Spleen (tissue), 11 donors: ENCODE measurements around the gene GBX1. TPM values are rescaled to one million over a fixed set of nuclear protein-coding genes. Genes with fewer than 3 reads are reported as not detected.
A peak's percentile ranks its signal among the peaks of the same experiment; 100 is the strongest.

Experiments used
- DNase-seq: peaks from one replicate; pipeline ENCODE4 v3.0.0-alpha.2; 2020
- H3K27ac ChIP-seq, 8 donors: fragments of 200-600 bp; sonication (generic) in 7 of 8; 1 replicate in 4 of 8; 2 replicates in 4 of 8; pipeline versions ENCODE4 v1.5.0 to v1.8.0; 2016 to 2021; ENCODE audit warnings: inconsistent platforms in 4 of 8, mild to moderate bottlenecking in 4 of 8, moderate library complexity in 1 of 8
- H3K27me3 ChIP-seq, 7 donors: fragments of 200-600 bp; sonication (generic) in 6 of 7; replicated peaks in 1 of 7; 1 replicate in 4 of 7; 2 replicates in 3 of 7; pipeline versions ENCODE4 v1.5.0 to v1.8.0; 2016 to 2021; ENCODE audit warnings: inconsistent platforms in 3 of 7, mild to moderate bottlenecking in 1 of 7
- H3K36me3 ChIP-seq, 6 donors: fragments of 200-600 bp; sonication (generic) in 5 of 6; 1 replicate in 4 of 6; 2 replicates in 2 of 6; pipeline versions ENCODE4 v1.5.0 to v1.8.0; 2016 to 2021; ENCODE audit warnings: inconsistent platforms in 2 of 6
- H3K4me1 ChIP-seq, 6 donors: fragments of 200-600 bp; sonication (generic) in 5 of 6; 1 replicate in 3 of 6; 2 replicates in 3 of 6; pipeline versions ENCODE4 v1.5.0 to v1.8.0; 2016 to 2021; ENCODE audit warnings: inconsistent platforms in 3 of 6
- H3K4me3 ChIP-seq, 8 donors: fragments of 200-600 bp; sonication (generic) in 7 of 8; 1 replicate in 4 of 8; 2 replicates in 4 of 8; pipeline versions ENCODE4 v1.5.0 to v1.8.0; 2016 to 2021; ENCODE audit warnings: inconsistent platforms in 4 of 8, mild to moderate bottlenecking in 4 of 8, moderate library complexity in 2 of 8
- H3K9me3 ChIP-seq, 8 donors: fragments of 200-600 bp; sonication (generic) in 7 of 8; 1 replicate in 4 of 8; 2 replicates in 4 of 8; pipeline versions ENCODE4 v1.5.0 to v1.8.0; 2016 to 2021; ENCODE audit warnings: inconsistent platforms in 4 of 8
- POLR2A ChIP-seq, 3 donors: fragments of 450-650 bp; IDR thresholded peaks; one replicate each; pipeline ENCODE4 v1.5.1; 2017; ENCODE audit warnings: antibody characterized with exemption in 3 of 3, mild to moderate bottlenecking in 1 of 3
- POLR2AphosphoS5 ChIP-seq, 3 donors: sonication (generic); formaldehyde crosslinking; IDR thresholded peaks; one replicate each; pipeline ENCODE4 v1.5.1; 2017; ENCODE audit warnings: antibody characterized with exemption in 3 of 3
- WGBS, 5 donors: extraction: QIAGEN DNeasy Blood & Tissue Kit in 3 of 5; methylation state at CpG; one replicate each; pipeline versions ENCODE4 v1.1.5 to v1.1.7; 2013 to 2018; 5-methylcytosine and 5-hydroxymethylcytosine counted together
- intact Hi-C: fragments of 100-400 bp; cut with DNase I; formaldehyde crosslinking; loops from one replicate; pipeline ENCODE4 v1.15.0; 2023; ENCODE audit warnings: low total_unique reads
- polyA plus RNA-seq, 3 donors: library from polyadenylated mRNA; stranded (reverse); fragments of 200-250 nt; gene quantifications; one replicate each; pipeline ENCODE4 v1.2.1, GENCODE V29; 2013
- total RNA-seq, 7 donors: library from RNA; depleted of rRNA in 3 of 7; stranded (reverse); fragments of >200 nt in 3 of 7; fragmentation: NEBNext Ultra II Directional in 4 of 7; extraction: Animal tissue kit (Norgen Biotek cat#: 25700) in 4 of 7; gene quantifications; one replicate each; pipeline versions ENCODE4 v1.1.0 to v1.2.1, GENCODE V29; 2016 to 2021
- TF ChIP-seq, protein P1 (sequence below), 11 experiments: fragments of 200-600 bp in 7 of 11; fragments of 450-650 bp in 4 of 11; sonication (generic) in 4 of 11; IDR thresholded peaks in 8 of 11; conservative IDR thresholded peaks in 3 of 11; 1 replicate in 7 of 11; 2 replicates in 4 of 11; pipeline versions ENCODE4 v1.4.0 to v1.8.0; 2016 to 2021; ENCODE audit warnings: antibody characterized with exemption in 11 of 11, inconsistent platforms in 4 of 11, mild to moderate bottlenecking in 1 of 11
- donor health status: healthy with polysubstance abuse.
- donor health status: DM: no; HTN: no; CAD: no; lungs with moderate emphysema.
- donor health status: DM: no; HTN: no; CAD: no.
- donor health status: Bipolar disorder and iron deficiency.
- donor health status: healthy.
- donor health status: DM: no; HTN: no; CAD: no.
- donor health status: DM: yes; HTN: yes; CAD: no.

The GBX1 gene
- total and polyA plus RNA-seq, 10 donors, result not detected

DNA sequence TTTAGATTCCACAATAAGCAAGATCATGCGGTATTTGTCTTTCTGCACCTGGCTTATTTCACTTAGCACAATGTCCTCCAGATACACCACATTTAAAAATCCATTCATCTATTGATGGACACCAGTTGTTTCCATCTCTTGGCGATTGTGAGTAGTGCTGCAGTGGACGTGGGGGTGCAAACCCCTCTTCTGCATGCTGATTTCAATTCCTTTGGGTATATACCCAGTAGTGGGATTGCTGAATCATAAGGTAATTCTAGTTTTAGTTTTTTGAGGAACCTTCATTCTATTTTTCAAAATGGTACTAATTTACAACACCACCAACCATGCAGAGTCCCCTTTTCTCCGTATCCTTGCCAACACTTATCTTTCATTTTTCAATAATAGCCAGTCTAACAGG, 21.5 kb upstream of the GBX1 start:
- H3K4me3 ChIP-seq, result no peak overlapping the region
- H3K36me3 ChIP-seq, result no peaks in the 10 kb centered on the region
- H3K4me1 ChIP-seq, result no peaks in the 10 kb centered on the region
- H3K27me3 ChIP-seq, result peaks cover 0 to 8% (median 0%) of the 10 kb centered on the region in 7 donors
- TF ChIP-seq, protein P1, sequence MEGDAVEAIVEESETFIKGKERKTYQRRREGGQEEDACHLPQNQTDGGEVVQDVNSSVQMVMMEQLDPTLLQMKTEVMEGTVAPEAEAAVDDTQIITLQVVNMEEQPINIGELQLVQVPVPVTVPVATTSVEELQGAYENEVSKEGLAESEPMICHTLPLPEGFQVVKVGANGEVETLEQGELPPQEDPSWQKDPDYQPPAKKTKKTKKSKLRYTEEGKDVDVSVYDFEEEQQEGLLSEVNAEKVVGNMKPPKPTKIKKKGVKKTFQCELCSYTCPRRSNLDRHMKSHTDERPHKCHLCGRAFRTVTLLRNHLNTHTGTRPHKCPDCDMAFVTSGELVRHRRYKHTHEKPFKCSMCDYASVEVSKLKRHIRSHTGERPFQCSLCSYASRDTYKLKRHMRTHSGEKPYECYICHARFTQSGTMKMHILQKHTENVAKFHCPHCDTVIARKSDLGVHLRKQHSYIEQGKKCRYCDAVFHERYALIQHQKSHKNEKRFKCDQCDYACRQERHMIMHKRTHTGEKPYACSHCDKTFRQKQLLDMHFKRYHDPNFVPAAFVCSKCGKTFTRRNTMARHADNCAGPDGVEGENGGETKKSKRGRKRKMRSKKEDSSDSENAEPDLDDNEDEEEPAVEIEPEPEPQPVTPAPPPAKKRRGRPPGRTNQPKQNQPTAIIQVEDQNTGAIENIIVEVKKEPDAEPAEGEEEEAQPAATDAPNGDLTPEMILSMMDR (IDR thresholded peaks at IDR 0.05 in 8 of 11, conservative IDR thresholded peaks at IDR 0.05 in 3 of 11), result no peak
- TF ChIP-seq POLR2AphosphoS5 (IDR thresholded peaks at IDR 0.05) (no peak), POLR2A (IDR thresholded peaks at IDR 0.05) (no peak)
- intact Hi-C loops, result no loop called here
- no peaks in the 10 kb centered on the region for H3K9me3 ChIP-seq
- WGBS, 5 donors, result 68 to 79% (median 76%) methylated on average over 4 of the region's 4 CpGs
- DNase-seq, result no peak
- no peak overlapping the region for H3K27ac ChIP-seq

GRCh38 chr7:151188252-151188542, 20.7 kb upstream of the GBX1 start:
- H3K4me1 ChIP-seq, result no peaks in the 10 kb centered on the region
- intact Hi-C loops, result no loop called here
- TF ChIP-seq POLR2A (IDR thresholded peaks at IDR 0.05) (no peak), POLR2AphosphoS5 (IDR thresholded peaks at IDR 0.05) (no peak)
- TF ChIP-seq, protein P1 (IDR thresholded peaks at IDR 0.05 in 8 of 11, conservative IDR thresholded peaks at IDR 0.05 in 3 of 11), result no peak
- H3K27me3 ChIP-seq, result peaks cover 0 to 8% (median 0%) of the 10 kb centered on the region in 7 donors
- no peak for DNase-seq
- H3K27ac ChIP-seq, result no peak overlapping the region
- no peaks in the 10 kb centered on the region for H3K36me3 ChIP-seq
- WGBS, 5 donors, result 44 to 56% (median 55%) methylated on average over 5 of the region's 5 CpGs
- no peaks in the 10 kb centered on the region for H3K9me3 ChIP-seq
- no peak overlapping the region for H3K4me3 ChIP-seq

DNA sequence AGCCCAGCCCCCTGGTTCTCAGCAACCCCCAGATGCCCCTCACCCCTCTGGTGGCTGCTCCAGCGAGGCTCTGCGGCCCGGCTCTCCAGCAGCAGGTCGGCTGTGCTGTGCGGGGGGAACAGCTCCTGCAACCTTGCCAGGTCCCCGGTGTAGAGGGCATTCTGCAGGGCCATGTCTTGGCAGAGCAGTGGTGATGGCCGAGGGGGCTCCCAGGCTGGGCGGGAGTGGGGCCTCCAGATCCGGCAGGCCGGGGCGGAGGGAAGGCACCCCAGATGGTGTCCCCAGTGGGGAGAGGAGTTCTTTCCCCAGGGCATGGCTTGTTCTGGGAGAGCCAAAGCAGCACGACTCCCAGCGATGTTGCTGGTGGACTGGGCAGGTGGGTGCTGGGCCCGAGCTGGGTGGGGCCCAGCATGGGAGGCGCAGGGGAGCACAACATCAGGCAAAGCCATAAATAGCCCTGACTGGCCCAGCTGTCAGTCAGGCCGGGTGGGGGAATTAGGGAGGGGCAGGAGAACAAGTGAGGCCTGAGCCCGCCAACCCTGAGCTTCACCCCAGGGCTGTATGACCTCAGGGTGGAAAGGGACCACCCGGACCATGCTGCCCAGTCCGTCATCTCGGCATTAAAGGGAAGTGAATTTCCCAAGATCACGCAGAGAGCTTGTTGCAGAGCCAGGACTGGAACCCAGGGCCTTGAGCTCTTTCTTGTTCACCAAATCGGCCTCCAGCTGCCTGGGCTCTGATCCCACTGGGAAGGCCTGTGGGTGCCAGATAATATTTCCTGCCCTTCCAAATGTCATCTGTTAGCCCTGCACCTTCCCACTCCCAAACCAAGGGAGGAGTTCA, 20.1 kb upstream of the GBX1 start:
- Histone ChIP-seq H3K27ac (no peak overlapping the region), H3K4me3 (no peak overlapping the region), H3K4me1 (no peaks in the 10 kb centered on the region), H3K36me3 (no peaks in the 10 kb centered on the region), H3K27me3 (peaks cover 0 to 8% (median 0%) of the 10 kb centered on the region in 7 donors), H3K9me3 (no peaks in the 10 kb centered on the region)
- intact Hi-C loops, result no loop called here
- TF ChIP-seq, protein P1 (IDR thresholded peaks at IDR 0.05 in 8 of 11, conservative IDR thresholded peaks at IDR 0.05 in 3 of 11), result no peak
- TF ChIP-seq POLR2A (IDR thresholded peaks at IDR 0.05) (no peak), POLR2AphosphoS5 (IDR thresholded peaks at IDR 0.05) (no peak)
- DNase-seq, result peak; percentile 62
- WGBS, 5 donors, result 80 to 89% (median 84%) methylated on average over 12 to 22 of the region's 22 CpGs

DNA sequence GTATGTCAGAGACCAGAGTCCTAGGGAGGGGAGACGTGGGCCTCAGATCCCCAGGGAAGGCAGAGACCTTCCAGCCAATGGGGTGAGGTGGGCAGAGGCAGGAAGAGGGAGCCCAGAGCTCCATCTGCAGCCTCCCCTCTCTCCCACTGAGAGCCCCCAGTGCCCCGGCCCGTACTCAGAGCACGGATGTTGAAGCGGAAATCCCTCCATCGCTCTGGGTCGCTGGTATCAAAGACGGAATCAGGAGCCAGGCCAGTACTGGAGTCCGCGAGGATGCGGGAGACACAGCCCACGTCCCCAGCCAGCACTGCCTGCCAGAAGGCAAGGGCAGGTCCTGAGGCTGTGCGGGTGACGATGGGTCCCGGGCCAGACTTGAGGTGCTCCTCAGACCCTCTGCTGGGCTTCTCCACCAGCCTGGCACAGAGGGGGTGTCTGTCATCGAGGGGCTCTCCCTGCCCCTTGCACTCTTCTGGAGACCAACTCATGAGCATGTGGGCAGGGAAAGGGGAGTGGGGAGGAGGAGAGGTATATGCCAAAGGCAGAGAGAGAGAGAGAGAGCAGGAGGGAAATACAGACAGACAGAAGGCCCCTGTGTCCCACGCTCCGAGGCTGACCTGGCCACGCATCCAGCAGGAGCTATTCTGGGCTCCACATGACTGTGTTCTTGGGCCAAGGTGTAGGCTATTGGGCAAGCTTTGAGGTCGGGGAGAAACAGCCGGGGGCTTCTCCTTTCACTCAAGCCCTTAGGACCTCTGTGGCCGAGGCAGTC, 19.3 kb upstream of the GBX1 start, which contains the start of gene ASB10:
ASB10 (minus strand) TSS at position 611 of the 769 bp plus-strand sequence; CDS start at position 491, 120 bp downstream.
- no peak within 1 kb of the TSS for H3K27ac ChIP-seq
- 67 to 91% (median 82%) methylated on average over 19 to 22 of the region's 22 CpGs for WGBS, 5 donors
- DNase-seq, result peak; percentile 68

More for the DNA sequence above, 19.3 kb upstream of the GBX1 start, which contains the start of gene ASB10:
- Histone ChIP-seq H3K27me3 (peaks cover 0 to 5% (median 0%) of the 10 kb centered on the region in 7 donors), H3K4me3 (no peak within 1 kb of the TSS), H3K9me3 (no peaks in the 10 kb centered on the region), H3K36me3 (no peaks in the 10 kb centered on the region), H3K4me1 (no peaks in the 10 kb centered on the region)
- intact Hi-C loops, result no loop called here
- TF ChIP-seq POLR2AphosphoS5 (IDR thresholded peaks at IDR 0.05), result no peak
- no peak for TF ChIP-seq POLR2A (IDR thresholded peaks at IDR 0.05)
- TF ChIP-seq, protein P1 (IDR thresholded peaks at IDR 0.05 in 8 of 11, conservative IDR thresholded peaks at IDR 0.05 in 3 of 11), result no peak
